Temporal lobe (tissue), 1 donor: ENCODE measurements around the gene EARS2. TPM values are rescaled to one million over a fixed set of nuclear protein-coding genes. Genes with fewer than 3 reads are reported as not detected.

ENCODE experiments used
- total RNA-seq: library from RNA; depleted of rRNA; stranded (reverse); fragments of >200 nt; gene quantifications from one replicate; pipeline ENCODE4 v1.2.3, GENCODE V29; 2014

Gene EARS2
- total RNA-seq, 1 donor from 2014 or later: 24.3 TPM

Other genes with a start within 250 kb of the EARS2 start
- gene COG7, start 104.2 kb downstream of the EARS2 start, total RNA-seq: 12.5 TPM
- gene GGA2, start 46.9 kb downstream of the EARS2 start, total RNA-seq: 22.4 TPM
- gene UBFD1, start 377 bp upstream of the EARS2 start, total RNA-seq: 69.6 TPM
- gene NDUFAB1, start 39.0 kb upstream of the EARS2 start, total RNA-seq: 60.5 TPM
- gene PALB2, start 84.0 kb upstream of the EARS2 start, total RNA-seq: 10.6 TPM
- gene DCTN5, start 84.1 kb upstream of the EARS2 start, total RNA-seq: 71.5 TPM
- gene PLK1, start 121.5 kb upstream of the EARS2 start, total RNA-seq: 2.7 TPM
- gene ERN2, start 155.9 kb upstream of the EARS2 start, total RNA-seq: not detected
- 1.5 TPM for gene CHP2, start 197.7 kb upstream of the EARS2 start, total RNA-seq